ENCODE measurements around the gene ZNF341. TPM values are rescaled to one million over a fixed set of nuclear protein-coding genes. Genes with fewer than 3 reads are reported as not detected.
"Not testable (repeated sequence)": the region's sequence is repeated elsewhere in the genome, so short reads cannot be mapped to it uniquely, and the experiment has no call there.

The ZNF341 gene
- total RNA-seq, 4 donors from 2014 or later, result 2.5 to 13.5 (median 3.6) TPM

DNA sequence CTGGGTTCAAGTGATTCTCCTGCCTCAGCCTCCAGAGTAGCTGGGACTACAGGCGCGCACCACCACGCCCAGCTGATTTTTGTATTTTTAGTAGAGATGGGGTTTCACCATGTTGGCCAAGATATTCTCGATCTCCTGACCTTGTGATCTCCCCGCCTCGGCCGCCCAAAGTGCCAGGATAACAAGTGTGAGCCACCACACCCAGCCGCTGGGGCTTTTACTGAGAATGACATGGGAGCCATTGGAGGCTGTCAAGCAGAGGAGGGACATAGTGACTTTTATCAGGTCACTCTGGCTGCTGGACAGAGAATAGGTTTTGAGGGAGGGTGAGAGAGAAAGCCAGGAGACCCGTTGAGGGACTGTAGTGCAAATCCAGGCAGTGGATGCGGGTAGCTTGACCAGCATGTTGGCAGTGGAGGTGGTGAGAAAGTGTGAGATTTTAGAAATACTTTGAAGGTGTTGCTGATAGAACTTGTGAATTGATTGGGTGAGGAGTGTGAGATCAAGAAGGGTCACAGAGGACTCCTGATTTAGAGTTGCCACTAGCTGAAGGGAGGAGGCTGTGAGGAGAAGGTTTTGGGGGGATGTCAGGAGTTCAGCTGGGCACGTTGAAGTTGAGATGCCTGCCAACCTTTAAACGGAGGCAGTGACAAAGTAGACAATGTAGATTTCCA, 14.7 kb downstream of the ZNF341 start:
- Histone ChIP-seq H3K4me1 (peaks cover 0 to 6% (median 0%) of the 10 kb centered on the region in 4 donors), H3K9me3 (no peaks in the 10 kb centered on the region), H3K36me3 (peaks cover 0 to 5% (median 0%) of the 10 kb centered on the region in 3 donors), H3K4me3 (no peak overlapping the region), H3K27me3 (no peaks in the 10 kb centered on the region), H3K27ac (no peak overlapping the region)
- no peak for TF ChIP-seq POLR2A (IDR thresholded peaks at IDR 0.05)
- DNase-seq, result peak in 1 of 3 donors; percentile 34

DNA sequence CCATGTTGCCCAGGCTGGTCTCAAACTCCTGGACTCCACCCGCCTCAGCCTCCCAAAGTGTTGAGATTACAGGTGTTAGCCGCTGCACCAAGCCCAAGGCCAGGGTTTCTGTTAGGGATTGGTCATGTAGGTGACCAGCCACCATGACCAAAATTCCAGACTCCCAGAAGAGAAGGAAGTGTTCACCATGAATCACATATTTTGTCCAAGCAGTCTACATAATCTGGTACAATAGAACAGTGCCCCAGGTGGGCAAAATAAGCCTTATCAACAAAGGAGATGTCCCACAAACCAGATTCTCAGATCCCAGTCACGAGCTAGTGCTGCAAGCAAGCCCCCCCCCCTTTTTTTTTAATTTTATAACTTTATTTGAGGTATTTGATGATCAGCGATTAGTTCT, 20.0 kb downstream of the ZNF341 start:
- Histone ChIP-seq H3K4me3 (no peak overlapping the region), H3K27ac (no peak overlapping the region), H3K36me3 (peaks cover 0 to 23% (median 0%) of the 10 kb centered on the region in 3 donors), H3K9me3 (no peaks in the 10 kb centered on the region), H3K4me1 (no peaks in the 10 kb centered on the region), H3K27me3 (no peaks in the 10 kb centered on the region)
- DNase-seq, result no peak
- TF ChIP-seq POLR2A (IDR thresholded peaks at IDR 0.05), result no peak
- TF ChIP-seq, protein P1, sequence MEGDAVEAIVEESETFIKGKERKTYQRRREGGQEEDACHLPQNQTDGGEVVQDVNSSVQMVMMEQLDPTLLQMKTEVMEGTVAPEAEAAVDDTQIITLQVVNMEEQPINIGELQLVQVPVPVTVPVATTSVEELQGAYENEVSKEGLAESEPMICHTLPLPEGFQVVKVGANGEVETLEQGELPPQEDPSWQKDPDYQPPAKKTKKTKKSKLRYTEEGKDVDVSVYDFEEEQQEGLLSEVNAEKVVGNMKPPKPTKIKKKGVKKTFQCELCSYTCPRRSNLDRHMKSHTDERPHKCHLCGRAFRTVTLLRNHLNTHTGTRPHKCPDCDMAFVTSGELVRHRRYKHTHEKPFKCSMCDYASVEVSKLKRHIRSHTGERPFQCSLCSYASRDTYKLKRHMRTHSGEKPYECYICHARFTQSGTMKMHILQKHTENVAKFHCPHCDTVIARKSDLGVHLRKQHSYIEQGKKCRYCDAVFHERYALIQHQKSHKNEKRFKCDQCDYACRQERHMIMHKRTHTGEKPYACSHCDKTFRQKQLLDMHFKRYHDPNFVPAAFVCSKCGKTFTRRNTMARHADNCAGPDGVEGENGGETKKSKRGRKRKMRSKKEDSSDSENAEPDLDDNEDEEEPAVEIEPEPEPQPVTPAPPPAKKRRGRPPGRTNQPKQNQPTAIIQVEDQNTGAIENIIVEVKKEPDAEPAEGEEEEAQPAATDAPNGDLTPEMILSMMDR (IDR thresholded peaks at IDR 0.05), result no peak

- TF ChIP-seq, protein P1 (IDR thresholded peaks at IDR 0.05), result no peak
- Histone ChIP-seq H3K4me1 (no peaks in the 10 kb centered on the region), H3K27me3 (no peaks in the 10 kb centered on the region), H3K4me3 (no peak overlapping the region), H3K27ac (no peak overlapping the region), H3K36me3 (peaks cover 0 to 34% (median 0%) of the 10 kb centered on the region in 3 donors), H3K9me3 (no peaks in the 10 kb centered on the region)
- no peak for DNase-seq
Measured at GRCh38 chr20:33753143-33753542, 21.3 kb downstream of the ZNF341 start.

- no peak for DNase-seq
- no peaks in the 10 kb centered on the region for H3K9me3 ChIP-seq
- no peaks in the 10 kb centered on the region for H3K4me1 ChIP-seq
- no peak overlapping the region for H3K27ac ChIP-seq
- no peak overlapping the region for H3K4me3 ChIP-seq
- H3K36me3 ChIP-seq, result peaks cover 0 to 34% (median 0%) of the 10 kb centered on the region in 3 donors
- no peak for TF ChIP-seq POLR2A (IDR thresholded peaks at IDR 0.05)
- TF ChIP-seq, protein P1 (IDR thresholded peaks at IDR 0.05), result no peak
- no peaks in the 10 kb centered on the region for H3K27me3 ChIP-seq
Measured at GRCh38 chr20:33753763-33754162, 22.0 kb downstream of the ZNF341 start.

DNA sequence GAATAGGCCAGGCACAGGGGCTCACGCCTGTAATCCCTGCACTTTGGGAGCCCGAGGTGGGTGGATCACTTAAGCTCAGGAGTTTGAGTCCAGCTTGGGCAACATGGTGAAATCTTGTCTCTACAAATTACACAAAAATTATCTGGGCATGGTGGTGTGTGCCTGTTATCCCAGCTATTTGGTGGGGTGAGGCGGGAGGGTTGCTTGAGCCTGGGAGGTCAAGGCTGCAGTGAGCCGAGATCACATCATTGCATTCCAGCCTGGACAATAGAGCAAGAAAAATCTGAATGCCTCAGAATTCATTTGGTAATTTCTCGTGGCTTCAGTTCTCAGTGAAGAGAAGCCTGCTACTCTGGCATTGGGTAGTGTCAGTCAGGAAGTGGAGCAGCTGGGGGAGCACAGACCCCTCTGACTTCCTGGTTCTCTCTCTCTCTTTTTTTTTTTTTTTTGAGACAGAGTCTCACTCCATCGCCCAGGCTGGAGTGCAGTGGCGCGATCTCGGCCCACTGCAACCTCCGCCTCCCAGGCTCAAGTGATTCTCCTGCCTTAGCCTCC, 24.2 kb downstream of the ZNF341 start:
- DNase-seq, H3K27me3 ChIP-seq, H3K4me3 ChIP-seq, H3K27ac ChIP-seq, H3K4me1 ChIP-seq, H3K9me3 ChIP-seq: not testable (repeated sequence)
- H3K36me3 ChIP-seq, result peaks cover 0 to 30% (median 0%) of the 10 kb centered on the region in 3 donors

GRCh38 chr20:33757046-33757445, 25.2 kb downstream of the ZNF341 start:
- no peak for DNase-seq
- no peak for TF ChIP-seq POLR2A (IDR thresholded peaks at IDR 0.05)
- TF ChIP-seq, protein P1 (IDR thresholded peaks at IDR 0.05), result no peak
- peaks cover 0 to 30% (median 0%) of the 10 kb centered on the region in 3 donors for H3K36me3 ChIP-seq
- no peaks in the 10 kb centered on the region for H3K9me3 ChIP-seq
- no peak overlapping the region for H3K4me3 ChIP-seq
- H3K4me1 ChIP-seq, result no peaks in the 10 kb centered on the region
- no peak overlapping the region for H3K27ac ChIP-seq
- no peaks in the 10 kb centered on the region for H3K27me3 ChIP-seq

Measured in Peyer's patch (tissue), 4 donors.